GM12801 (cell line): ENCODE measurements around the gene ATXN1.

Source experiments
- TF ChIP-seq, protein P1 (sequence below): IDR thresholded peaks from one replicate; pipeline ENCODE4 v1.5.1; 2011; ENCODE audit warnings: control low read depth; ENCODE audit not compliant: insufficient read length; ENCODE audit errors: extremely low read depth

The ATXN1 gene

DNA sequence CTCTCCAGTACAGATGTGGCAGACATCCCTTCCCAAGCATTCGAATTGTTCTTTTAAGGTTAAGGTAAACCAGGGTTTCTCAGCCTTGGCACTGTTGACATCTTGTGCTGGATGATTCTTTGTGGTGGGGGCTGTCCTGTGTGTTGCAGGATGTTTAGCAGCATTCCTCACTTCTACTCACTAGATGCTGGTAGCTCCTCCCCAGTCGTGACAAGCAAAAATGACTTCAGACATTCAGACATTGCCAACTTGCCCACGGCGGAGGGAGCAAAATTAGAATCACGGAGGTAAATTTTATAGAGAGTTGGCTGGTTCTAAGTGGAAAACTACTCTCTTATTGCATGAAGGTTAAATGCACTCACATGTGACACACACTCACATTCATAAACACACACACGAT lies 334.1 kb downstream of the ATXN1 start:
- TF ChIP-seq, protein P1, sequence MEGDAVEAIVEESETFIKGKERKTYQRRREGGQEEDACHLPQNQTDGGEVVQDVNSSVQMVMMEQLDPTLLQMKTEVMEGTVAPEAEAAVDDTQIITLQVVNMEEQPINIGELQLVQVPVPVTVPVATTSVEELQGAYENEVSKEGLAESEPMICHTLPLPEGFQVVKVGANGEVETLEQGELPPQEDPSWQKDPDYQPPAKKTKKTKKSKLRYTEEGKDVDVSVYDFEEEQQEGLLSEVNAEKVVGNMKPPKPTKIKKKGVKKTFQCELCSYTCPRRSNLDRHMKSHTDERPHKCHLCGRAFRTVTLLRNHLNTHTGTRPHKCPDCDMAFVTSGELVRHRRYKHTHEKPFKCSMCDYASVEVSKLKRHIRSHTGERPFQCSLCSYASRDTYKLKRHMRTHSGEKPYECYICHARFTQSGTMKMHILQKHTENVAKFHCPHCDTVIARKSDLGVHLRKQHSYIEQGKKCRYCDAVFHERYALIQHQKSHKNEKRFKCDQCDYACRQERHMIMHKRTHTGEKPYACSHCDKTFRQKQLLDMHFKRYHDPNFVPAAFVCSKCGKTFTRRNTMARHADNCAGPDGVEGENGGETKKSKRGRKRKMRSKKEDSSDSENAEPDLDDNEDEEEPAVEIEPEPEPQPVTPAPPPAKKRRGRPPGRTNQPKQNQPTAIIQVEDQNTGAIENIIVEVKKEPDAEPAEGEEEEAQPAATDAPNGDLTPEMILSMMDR: no peak

DNA sequence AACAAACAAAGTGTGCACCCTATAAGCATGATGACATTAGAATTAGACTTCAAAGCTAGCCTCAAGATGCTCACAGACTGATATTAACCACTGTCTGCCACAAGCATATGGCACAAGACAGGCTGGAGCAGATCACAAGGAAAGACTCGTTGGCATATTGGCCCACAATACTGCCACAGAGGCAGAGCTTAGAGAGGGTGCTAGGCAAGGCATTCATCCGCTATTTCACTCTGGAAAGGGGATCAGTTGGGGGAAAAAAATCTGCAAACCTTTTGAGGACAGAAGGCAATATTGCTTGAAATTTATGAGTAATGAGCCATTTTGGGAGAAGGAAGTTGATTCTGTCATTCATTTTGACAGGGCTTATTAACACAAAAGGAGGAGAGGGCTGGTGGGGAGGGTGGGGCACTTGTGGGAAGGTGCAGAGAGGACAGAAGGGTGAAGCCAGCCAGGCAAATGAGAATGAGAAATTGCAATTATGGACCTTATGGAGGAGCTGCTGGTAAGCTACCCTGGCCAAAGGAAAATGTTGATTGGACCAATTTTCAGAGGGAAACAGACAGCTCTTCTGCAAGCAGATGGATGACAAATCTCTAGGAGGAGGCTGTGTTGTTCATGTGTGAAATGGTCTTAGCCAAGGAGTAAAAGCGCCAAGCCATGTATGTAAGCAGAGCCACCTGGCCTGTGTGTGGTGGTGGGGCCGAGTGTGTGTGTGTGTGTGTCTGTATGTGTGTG lies 335.2 kb downstream of the ATXN1 start:
- TF ChIP-seq, protein P1: no peak

DNA sequence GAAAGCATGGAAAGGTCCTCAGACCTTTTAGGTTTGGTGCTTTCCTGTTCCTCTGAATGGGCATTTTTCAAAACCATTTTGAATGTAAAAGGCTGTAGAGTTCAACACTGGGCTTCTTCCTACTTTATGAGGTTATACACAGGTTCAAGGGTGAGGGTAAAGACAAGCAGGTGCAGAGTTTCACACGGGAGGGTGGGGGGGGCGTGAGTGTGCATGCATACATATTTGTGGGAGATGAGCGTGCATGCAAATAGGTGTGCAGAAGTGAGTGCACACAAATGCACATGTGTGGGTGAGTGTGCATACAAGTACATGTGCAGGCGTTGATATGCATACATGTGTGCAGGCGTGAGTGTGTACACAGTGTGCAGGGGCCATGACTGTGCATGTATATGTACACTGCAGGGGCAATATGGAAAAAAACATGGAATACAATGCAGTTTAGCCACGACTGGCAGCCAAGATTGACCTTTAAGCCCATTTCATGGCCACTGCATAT lies 339.7 kb downstream of the ATXN1 start:
- TF ChIP-seq, protein P1: no peak

- TF ChIP-seq, protein P1: no peak
Measured at GRCh38 chr6:16420715-16421461, 340.4 kb downstream of the ATXN1 start.

DNA sequence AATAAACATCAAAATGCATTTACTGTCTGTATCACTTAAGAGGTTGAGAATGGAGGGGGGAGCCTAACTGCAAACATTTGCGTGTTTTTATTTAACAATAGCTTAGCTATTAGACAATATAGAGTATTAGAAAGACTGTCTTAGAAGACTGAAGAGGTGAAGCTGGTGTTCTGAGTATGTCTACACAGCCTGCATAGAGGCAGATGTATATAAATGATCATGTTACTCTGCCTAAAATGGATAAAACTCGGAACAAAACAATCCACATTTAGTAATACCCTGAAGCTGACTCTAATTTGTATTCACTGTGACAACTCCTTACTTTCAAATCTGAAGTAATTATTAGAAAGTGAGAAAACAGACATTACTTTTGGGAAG lies 340.9 kb downstream of the ATXN1 start:
- TF ChIP-seq, protein P1: no peak

- TF ChIP-seq, protein P1: no peak
Measured at GRCh38 chr6:16419636-16420336, 341.5 kb downstream of the ATXN1 start.

DNA sequence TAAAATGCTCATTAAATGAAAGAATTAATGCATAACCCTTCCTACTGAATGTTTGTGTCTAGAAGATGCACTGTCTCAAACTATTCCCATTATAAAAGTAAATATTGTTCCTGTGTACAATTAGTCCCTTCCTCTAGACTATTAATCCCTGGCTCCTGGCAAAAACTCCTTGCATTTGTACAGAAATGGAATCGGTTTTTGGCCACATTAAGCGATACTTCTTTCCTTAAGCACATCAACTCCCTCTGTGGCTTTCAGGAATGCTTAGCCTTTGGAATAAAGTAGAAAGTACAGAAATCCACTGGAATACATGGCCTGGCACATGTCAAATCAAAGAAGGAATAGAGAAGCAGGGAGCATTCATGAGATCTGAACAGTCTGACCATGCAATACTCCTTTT lies 343.1 kb downstream of the ATXN1 start:
- TF ChIP-seq, protein P1: no peak
